Transverse colon (tissue), 3 donors: ENCODE results near the gene CCDC3.

Experiments used
- EP300 ChIP-seq: sonication (generic); formaldehyde crosslinking; IDR thresholded peaks from one replicate; pipeline ENCODE4 v1.6.1; 2017; ENCODE audit warnings: antibody characterized with exemption, low read depth
- POLR2A ChIP-seq: fragments of 450-650 bp; IDR thresholded peaks from one replicate; pipeline ENCODE4 v1.6.1; 2016; ENCODE audit warnings: antibody characterized with exemption, mild to moderate bottlenecking, moderate library complexity
- POLR2AphosphoS5 ChIP-seq, 3 donors: sonication (generic); formaldehyde crosslinking; IDR thresholded peaks; one replicate each; pipeline ENCODE4 v1.6.1; 2016; ENCODE audit warnings: antibody characterized with exemption in 3 of 3

GRCh38 chr10:12873172-12873571 lies 128.3 kb downstream of the CCDC3 start:
- TF ChIP-seq EP300, result no peak
- TF ChIP-seq POLR2A, result no peak
- TF ChIP-seq POLR2AphosphoS5 (IDR thresholded peaks at IDR 0.05), result no peak
